Transverse colon (tissue), 4 donors: ENCODE results near the gene THSD4.

Experiments used
- POLR2AphosphoS5 ChIP-seq, 3 donors: sonication (generic); formaldehyde crosslinking; IDR thresholded peaks; one replicate each; pipeline ENCODE4 v1.6.1; 2016; ENCODE audit warnings: antibody characterized with exemption in 3 of 3
- TF ChIP-seq, protein P1 (sequence below), 5 experiments: fragments of 200-600 bp in 3 of 5; fragments of 450-650 bp in 2 of 5; sonication (generic) in 3 of 5; IDR thresholded peaks; 1 replicate in 2 of 5; 2 replicates in 3 of 5; pipeline ENCODE4 v1.5.1; 2016 to 2017; ENCODE audit warnings: antibody characterized with exemption in 5 of 5, inconsistent platforms in 3 of 5, mild to moderate bottlenecking in 2 of 5, moderate library complexity in 1 of 5

DNA sequence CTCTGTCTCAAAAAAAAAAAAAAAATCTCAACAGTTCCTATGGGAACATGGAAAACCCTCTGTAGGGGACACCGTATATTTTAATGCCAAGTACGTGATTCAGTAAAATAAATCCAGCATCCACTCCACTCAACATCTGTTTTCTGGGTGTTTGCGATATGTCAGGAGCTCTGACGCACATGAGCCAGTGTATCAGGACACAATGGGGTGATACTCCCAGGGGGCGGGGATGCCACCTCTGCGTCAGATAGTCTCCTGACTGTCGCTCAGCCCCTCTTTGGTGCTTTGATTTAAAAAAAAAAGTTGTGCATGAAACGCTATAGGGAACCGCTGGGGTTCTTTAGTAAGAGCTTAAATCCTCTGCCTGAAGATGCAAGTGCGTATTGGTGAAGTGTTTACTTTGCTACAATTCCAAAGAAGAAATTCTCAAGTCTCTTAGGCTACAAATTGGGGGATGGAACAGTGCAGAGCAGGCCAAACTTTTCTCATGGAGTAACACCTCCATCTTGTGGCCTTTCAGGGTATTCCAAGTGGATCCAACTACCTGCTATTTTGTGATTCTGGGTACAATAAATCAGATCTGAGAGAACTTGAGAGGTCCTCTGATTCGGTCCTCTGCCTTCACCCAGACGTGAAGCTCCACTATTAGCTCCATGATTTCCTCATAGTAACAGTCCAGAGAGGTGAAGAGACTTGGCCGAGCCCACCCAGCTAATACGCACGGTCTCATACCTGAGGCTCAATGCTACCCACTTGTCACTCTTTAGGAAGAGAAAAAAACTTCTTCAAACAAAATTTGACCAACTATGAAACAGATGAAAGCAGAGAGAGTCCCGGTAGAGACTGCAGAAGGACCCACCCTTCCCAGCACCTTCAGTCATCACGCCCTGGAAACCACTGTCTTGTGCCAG is 685.8 kb downstream of the THSD4 start:
- no peak for TF ChIP-seq POLR2AphosphoS5 (IDR thresholded peaks at IDR 0.05)
- TF ChIP-seq, protein P1, sequence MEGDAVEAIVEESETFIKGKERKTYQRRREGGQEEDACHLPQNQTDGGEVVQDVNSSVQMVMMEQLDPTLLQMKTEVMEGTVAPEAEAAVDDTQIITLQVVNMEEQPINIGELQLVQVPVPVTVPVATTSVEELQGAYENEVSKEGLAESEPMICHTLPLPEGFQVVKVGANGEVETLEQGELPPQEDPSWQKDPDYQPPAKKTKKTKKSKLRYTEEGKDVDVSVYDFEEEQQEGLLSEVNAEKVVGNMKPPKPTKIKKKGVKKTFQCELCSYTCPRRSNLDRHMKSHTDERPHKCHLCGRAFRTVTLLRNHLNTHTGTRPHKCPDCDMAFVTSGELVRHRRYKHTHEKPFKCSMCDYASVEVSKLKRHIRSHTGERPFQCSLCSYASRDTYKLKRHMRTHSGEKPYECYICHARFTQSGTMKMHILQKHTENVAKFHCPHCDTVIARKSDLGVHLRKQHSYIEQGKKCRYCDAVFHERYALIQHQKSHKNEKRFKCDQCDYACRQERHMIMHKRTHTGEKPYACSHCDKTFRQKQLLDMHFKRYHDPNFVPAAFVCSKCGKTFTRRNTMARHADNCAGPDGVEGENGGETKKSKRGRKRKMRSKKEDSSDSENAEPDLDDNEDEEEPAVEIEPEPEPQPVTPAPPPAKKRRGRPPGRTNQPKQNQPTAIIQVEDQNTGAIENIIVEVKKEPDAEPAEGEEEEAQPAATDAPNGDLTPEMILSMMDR (IDR thresholded peaks at IDR 0.05): peak; percentile 77 to 96 (median 81)
